ENCODE measurements around the gene DIS3L2.

DNA sequence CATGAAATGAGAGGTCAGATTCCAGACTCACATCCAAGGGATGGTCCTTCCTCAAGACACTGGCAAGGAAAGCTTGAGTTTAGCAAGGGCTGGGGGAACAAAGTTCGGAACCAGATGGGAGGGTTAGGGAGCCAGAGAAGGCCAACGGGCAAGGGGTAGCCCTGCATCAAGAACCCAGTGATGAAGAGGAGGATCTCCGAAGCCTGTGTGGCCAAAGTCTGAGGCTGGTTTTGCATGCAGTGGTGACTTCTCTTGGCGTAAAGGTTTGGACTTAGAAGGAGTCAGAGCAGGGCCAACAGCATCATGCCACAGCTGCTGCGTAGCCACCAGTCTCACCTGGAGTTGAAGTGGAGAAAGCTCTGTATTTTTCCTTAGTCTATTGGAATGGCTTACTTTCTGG is 293.5 kb downstream of the DIS3L2 start:
- TF ChIP-seq ZFP3 (CRISPR knock-in tag; IDR thresholded peaks at IDR 0.05) (no peak), ZNF565 (CRISPR knock-in tag; conservative IDR thresholded peaks at IDR 0.05; ENCODE audit: low read depth) (no peak), TCF4 (CRISPR knock-in tag; IDR thresholded peaks at IDR 0.05; ENCODE audit: borderline replicate concordance) (no peak), BACH2 (CRISPR knock-in tag; IDR thresholded peaks at IDR 0.05; ENCODE audit: borderline replicate concordance) (no peak), ZFP30 (CRISPR knock-in tag; IDR thresholded peaks at IDR 0.05) (no peak)
- TF ChIP-seq, protein P1, sequence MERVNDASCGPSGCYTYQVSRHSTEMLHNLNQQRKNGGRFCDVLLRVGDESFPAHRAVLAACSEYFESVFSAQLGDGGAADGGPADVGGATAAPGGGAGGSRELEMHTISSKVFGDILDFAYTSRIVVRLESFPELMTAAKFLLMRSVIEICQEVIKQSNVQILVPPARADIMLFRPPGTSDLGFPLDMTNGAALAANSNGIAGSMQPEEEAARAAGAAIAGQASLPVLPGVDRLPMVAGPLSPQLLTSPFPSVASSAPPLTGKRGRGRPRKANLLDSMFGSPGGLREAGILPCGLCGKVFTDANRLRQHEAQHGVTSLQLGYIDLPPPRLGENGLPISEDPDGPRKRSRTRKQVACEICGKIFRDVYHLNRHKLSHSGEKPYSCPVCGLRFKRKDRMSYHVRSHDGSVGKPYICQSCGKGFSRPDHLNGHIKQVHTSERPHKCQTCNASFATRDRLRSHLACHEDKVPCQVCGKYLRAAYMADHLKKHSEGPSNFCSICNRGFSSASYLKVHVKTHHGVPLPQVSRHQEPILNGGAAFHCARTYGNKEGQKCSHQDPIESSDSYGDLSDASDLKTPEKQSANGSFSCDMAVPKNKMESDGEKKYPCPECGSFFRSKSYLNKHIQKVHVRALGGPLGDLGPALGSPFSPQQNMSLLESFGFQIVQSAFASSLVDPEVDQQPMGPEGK (CRISPR knock-in tag; IDR thresholded peaks at IDR 0.05; ENCODE audit: borderline replicate concordance): no peak

Data from SK-N-SH treated with all-trans-retinoic acid at 6 μM for 48 hours (cell line).